ENCODE data around the gene HACD1. TPM values are rescaled to one million over a fixed set of nuclear protein-coding genes. Genes with fewer than 3 reads are reported as not detected.

The HACD1 gene
- polyA plus RNA-seq, 1 experiment: 45.4 TPM

DNA sequence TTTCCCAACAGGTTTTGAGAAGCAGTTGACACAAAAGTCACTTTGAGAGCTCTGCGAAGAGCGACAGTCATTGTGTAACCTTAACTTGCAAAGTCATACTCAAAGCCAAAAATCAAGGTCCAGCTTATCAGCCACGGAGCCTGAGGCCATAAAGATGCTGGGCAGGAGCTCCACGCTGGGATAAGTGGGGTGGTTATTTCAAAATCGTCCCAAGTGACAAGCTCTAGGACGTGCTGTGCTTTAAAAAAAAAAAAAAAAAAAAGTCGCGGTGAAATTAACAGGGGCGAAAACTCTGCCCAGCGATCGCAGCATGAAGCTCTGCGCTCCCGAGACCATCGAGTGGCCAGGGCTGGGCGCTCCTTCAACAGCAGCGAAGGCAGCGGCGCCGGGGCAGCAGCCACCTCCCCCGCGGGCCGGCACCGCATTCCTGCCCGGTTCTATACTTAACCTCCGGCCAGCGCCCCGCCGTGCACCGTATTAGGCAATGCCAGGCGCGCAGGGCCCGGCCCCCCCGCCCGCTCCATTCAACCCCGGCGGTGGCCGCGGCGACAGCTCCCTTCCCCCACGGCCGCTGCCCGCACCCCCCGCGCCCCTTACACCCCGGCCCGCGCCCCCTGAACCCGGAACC, 657 bp downstream of the HACD1 start:
- Histone ChIP-seq H3K36me3 (ENCODE audit: control insufficient read depth, insufficient read depth, low read length) (no peaks in the 10 kb centered on the region), H3K4me3 (ENCODE audit: low read depth, low read length) (peak overlapping the region; percentile 82), H3K27me3 (ENCODE audit: control insufficient read depth, insufficient read depth, low read length) (no peaks in the 10 kb centered on the region)
- TF ChIP-seq, protein P1, sequence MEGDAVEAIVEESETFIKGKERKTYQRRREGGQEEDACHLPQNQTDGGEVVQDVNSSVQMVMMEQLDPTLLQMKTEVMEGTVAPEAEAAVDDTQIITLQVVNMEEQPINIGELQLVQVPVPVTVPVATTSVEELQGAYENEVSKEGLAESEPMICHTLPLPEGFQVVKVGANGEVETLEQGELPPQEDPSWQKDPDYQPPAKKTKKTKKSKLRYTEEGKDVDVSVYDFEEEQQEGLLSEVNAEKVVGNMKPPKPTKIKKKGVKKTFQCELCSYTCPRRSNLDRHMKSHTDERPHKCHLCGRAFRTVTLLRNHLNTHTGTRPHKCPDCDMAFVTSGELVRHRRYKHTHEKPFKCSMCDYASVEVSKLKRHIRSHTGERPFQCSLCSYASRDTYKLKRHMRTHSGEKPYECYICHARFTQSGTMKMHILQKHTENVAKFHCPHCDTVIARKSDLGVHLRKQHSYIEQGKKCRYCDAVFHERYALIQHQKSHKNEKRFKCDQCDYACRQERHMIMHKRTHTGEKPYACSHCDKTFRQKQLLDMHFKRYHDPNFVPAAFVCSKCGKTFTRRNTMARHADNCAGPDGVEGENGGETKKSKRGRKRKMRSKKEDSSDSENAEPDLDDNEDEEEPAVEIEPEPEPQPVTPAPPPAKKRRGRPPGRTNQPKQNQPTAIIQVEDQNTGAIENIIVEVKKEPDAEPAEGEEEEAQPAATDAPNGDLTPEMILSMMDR (IDR thresholded peaks at IDR 0.05; ENCODE audit: insufficient read depth, low read depth, low read length): no peak
- ChIA-PET CTCF (interaction anchor here (0.9 to 1.7 kb wide), 4 partner anchors 8 to 622 kb away, joined by 3 to 6 read pairs (median 4); partner anchors contain the start of gene STAM), POLR2A (interaction anchor here (0.6 to 0.7 kb wide), 5 partner anchors 42 to 593 kb away, joined by 3 to 15 read pairs (median 7); no protein-coding TSS in a partner anchor)
- DNase-seq (ENCODE audit: low read depth): no peak

DNA sequence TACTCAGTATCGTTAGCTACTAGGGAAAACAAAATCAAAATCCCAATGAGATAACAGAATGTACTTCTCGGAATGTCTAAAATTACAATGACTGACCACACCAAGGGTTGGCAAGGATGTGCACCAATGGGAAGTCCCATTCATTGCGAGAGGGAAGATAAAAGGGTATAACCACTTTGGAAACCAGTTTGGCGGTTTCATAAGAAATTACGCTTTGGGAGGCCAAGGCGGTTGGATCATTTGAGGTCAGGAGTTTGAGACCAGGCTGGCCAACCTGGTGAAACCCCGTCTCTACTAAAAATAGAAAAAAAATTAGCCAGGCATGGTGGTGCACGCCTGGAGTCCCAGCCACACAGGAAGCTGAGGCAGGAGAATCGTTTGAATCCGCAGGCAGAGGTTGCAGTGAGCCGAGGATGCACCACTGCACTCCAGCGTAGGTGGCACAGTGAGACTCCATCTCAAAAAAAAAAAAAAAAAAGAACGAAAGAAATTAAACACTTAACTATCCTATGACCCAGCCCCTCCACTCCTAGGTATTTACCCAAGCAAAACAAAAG, 7.6 kb downstream of the HACD1 start:
- ChIA-PET POLR2A (no interaction called here), CTCF (interaction anchor here (0.7 to 1.3 kb wide), 2 partner anchors 105 to 598 kb away, joined by 4 read pairs; no protein-coding TSS in a partner anchor)

DNA sequence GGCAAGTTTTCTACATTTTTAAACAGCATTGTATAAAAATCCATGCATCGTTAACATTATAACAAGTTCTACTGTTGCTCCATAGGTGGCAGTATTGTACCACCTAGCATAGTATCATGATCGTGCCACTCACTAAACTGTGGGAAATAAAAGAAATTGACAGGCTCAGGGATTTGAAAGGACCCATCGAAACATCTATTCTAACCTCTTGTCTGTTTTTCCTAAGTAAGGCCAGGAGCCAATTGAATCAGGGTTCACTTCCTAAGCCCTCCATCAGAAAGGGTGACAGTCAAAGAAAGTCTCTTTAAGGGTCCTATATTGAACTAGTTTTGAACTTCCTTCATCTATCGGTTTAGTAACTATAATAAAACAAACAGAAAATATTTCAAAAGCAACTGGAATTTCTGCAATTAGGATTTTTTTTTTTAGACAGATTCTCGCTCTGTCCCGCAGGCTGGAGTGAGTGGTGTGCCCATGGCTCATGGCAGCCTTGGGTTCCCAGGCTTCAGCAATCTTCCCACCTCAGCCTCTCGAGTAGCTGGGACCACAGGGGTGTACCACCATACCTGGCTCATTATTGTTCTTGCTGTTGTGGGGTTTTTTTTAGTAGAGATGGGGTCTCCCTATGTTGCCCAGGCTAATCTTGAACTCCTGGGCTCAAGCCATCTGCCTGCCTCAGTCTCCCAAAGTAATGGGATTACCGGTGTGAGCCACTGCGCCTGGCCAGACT, 9.4 kb downstream of the HACD1 start:
- no peak for DNase-seq (ENCODE audit: low read depth)

More for the DNA sequence above, 7.6 kb downstream of the HACD1 start:
- H3K27me3 ChIP-seq (ENCODE audit: control insufficient read depth, insufficient read depth, low read length): no peaks in the 10 kb centered on the region
- no peaks in the 10 kb centered on the region for H3K36me3 ChIP-seq (ENCODE audit: control insufficient read depth, insufficient read depth, low read length)
- H3K4me3 ChIP-seq (ENCODE audit: low read depth, low read length): no peak overlapping the region
- DNase-seq (ENCODE audit: low read depth): no peak
- TF ChIP-seq, protein P1 (IDR thresholded peaks at IDR 0.05; ENCODE audit: insufficient read depth, low read depth, low read length): no peak

DNA sequence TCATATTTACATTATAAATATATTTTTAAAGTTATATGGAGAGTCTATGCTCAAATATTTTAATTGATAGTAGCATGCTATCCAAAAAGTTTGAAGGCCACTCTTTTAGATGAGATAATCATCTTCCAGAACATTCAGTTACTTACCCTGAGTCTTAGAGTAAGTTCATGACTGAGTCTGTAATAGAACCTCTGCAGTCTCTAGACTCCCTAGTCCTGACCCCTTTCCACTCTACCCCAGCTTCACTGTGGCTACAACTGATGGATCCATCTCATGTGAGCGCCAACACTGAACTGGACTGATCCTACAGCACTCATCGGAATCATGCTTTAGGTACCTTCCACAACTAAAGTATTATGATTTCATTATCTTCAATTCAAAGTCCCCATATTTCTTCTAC, 10.1 kb downstream of the HACD1 start:
- ChIA-PET CTCF (interaction anchor here (1.4 to 2.4 kb wide), 4 partner anchors 14 to 267 kb away, joined by 3 to 14 read pairs (median 12); no protein-coding TSS in a partner anchor), POLR2A (no interaction called here)
- Histone ChIP-seq H3K36me3 (ENCODE audit: control insufficient read depth, insufficient read depth, low read length) (no peaks in the 10 kb centered on the region), H3K4me3 (ENCODE audit: low read depth, low read length) (no peak overlapping the region), H3K27me3 (ENCODE audit: control insufficient read depth, insufficient read depth, low read length) (no peaks in the 10 kb centered on the region)
- DNase-seq (ENCODE audit: low read depth): no peak
- TF ChIP-seq, protein P1 (IDR thresholded peaks at IDR 0.05; ENCODE audit: insufficient read depth, low read depth, low read length): no peak

More for the DNA sequence above, 9.4 kb downstream of the HACD1 start:
- H3K27me3 ChIP-seq (ENCODE audit: control insufficient read depth, insufficient read depth, low read length): no peaks in the 10 kb centered on the region
- ChIA-PET POLR2A (interaction anchor here (0.6 kb wide), 1 partner anchor 260 kb away, joined by 4 read pairs; no protein-coding TSS in a partner anchor), CTCF (interaction anchor here (0.8 to 2.4 kb wide), 8 partner anchors 8 to 136 kb away, joined by 3 to 11 read pairs (median 3); partner anchors contain the start of gene HACD1)
- TF ChIP-seq, protein P1 (IDR thresholded peaks at IDR 0.05; ENCODE audit: insufficient read depth, low read depth, low read length): peak; percentile 79
- H3K36me3 ChIP-seq (ENCODE audit: control insufficient read depth, insufficient read depth, low read length): no peaks in the 10 kb centered on the region
- no peak overlapping the region for H3K4me3 ChIP-seq (ENCODE audit: low read depth, low read length)

Data from BJ (cell line).